Liver (tissue), 3 donors: ENCODE results near the gene PLCB3.

ENCODE experiments used
- EGR1 ChIP-seq, 2 donors: IDR thresholded peaks; 2 replicates each; pipeline ENCODE4 v1.6.1; 2016 to 2018; ENCODE audit warnings: antibody characterized with exemption in 2 of 2, low read depth in 2 of 2
- FOXA1 ChIP-seq: IDR thresholded peaks from 2 replicates; pipeline ENCODE4 v1.6.1; 2016; ENCODE audit warnings: antibody characterized with exemption
- GABPA ChIP-seq, 2 donors: IDR thresholded peaks in 1 of 2; conservative IDR thresholded peaks in 1 of 2; 2 replicates each; pipeline ENCODE4 v1.6.1; 2016; ENCODE audit warnings: antibody characterized with exemption in 2 of 2, mild to moderate bottlenecking in 1 of 2, moderate library complexity in 1 of 2
- JUND ChIP-seq, 2 donors: IDR thresholded peaks; 2 replicates each; pipeline ENCODE4 v1.6.1; 2016; ENCODE audit warnings: antibody characterized with exemption in 2 of 2
- RAD21 ChIP-seq, 2 donors: IDR thresholded peaks; 2 replicates each; pipeline ENCODE4 v1.6.1; 2016; ENCODE audit warnings: antibody characterized with exemption in 2 of 2, mild to moderate bottlenecking in 2 of 2
- RXRA ChIP-seq, 2 donors: IDR thresholded peaks; 2 replicates each; pipeline ENCODE4 v1.6.1; 2017 to 2018; ENCODE audit warnings: antibody characterized with exemption in 2 of 2, mild to moderate bottlenecking in 1 of 2
- SP1 ChIP-seq: IDR thresholded peaks from 2 replicates; pipeline ENCODE4 v1.6.1; 2018; ENCODE audit warnings: antibody characterized with exemption, mild to moderate bottlenecking
- YY1 ChIP-seq: IDR thresholded peaks from 2 replicates; pipeline ENCODE4 v1.6.1; 2016; ENCODE audit warnings: antibody characterized with exemption, mild to moderate bottlenecking
- TF ChIP-seq, protein P1 (sequence below): IDR thresholded peaks from 2 replicates; pipeline ENCODE4 v1.6.1; 2016; ENCODE audit warnings: antibody characterized with exemption, mild to moderate bottlenecking
- TF ChIP-seq, protein P2 (sequence below): fragments of 150-350 bp; IDR thresholded peaks from 2 replicates; pipeline ENCODE4 v1.5.1; 2017; ENCODE audit warnings: improper control_type of control experiment, low read depth, low read length; ENCODE audit not compliant: missing input control
- TF ChIP-seq, protein P3 (sequence below): IDR thresholded peaks from 2 replicates; pipeline ENCODE4 v1.6.1; 2016; ENCODE audit warnings: antibody characterized with exemption
- TF ChIP-seq, protein P4 (sequence below): IDR thresholded peaks from 2 replicates; pipeline ENCODE4 v1.6.1; 2016; ENCODE audit warnings: antibody characterized with exemption
- donor health status: healthy.
- donor health status: healthy.

DNA sequence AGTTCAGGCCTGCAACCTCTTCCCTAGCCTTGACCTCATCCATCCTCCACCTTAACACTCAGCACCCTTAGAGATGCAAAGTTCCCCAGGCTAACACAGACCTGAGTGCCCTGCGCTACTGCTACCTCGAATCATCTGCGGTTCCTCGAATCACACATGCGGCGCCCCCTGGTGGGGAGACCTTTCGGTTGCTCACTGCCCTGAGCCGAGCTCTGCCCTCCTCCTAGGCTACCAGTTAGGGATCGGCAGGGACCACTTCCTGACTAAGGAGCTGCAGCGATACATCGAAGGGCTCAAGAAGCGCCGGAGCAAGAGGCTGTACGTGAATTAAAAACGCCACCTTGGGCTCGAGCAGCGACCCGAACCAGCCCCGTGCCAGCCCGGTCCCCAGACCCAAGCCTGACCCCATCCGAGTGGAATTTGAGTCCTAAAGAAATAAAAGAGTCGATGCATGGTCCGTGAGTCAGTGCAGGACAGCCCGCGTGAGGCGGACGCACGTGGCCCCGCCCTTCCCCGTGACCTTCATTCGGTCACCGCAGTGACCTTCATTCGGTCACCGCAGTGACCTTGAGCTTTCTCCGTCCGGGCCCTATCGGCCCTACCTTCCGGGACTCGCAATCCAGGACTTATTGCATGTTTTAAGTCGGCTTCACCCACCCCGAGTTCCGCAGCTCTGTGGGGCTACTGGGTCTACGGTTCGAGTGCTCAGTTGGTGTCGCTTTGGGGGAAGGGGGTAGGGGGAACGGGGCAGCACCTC lies 53.2 kb downstream of the PLCB3 start:
- TF ChIP-seq, protein P1, sequence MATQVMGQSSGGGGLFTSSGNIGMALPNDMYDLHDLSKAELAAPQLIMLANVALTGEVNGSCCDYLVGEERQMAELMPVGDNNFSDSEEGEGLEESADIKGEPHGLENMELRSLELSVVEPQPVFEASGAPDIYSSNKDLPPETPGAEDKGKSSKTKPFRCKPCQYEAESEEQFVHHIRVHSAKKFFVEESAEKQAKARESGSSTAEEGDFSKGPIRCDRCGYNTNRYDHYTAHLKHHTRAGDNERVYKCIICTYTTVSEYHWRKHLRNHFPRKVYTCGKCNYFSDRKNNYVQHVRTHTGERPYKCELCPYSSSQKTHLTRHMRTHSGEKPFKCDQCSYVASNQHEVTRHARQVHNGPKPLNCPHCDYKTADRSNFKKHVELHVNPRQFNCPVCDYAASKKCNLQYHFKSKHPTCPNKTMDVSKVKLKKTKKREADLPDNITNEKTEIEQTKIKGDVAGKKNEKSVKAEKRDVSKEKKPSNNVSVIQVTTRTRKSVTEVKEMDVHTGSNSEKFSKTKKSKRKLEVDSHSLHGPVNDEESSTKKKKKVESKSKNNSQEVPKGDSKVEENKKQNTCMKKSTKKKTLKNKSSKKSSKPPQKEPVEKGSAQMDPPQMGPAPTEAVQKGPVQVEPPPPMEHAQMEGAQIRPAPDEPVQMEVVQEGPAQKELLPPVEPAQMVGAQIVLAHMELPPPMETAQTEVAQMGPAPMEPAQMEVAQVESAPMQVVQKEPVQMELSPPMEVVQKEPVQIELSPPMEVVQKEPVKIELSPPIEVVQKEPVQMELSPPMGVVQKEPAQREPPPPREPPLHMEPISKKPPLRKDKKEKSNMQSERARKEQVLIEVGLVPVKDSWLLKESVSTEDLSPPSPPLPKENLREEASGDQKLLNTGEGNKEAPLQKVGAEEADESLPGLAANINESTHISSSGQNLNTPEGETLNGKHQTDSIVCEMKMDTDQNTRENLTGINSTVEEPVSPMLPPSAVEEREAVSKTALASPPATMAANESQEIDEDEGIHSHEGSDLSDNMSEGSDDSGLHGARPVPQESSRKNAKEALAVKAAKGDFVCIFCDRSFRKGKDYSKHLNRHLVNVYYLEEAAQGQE: peak; percentile 9
- TF ChIP-seq, protein P2, sequence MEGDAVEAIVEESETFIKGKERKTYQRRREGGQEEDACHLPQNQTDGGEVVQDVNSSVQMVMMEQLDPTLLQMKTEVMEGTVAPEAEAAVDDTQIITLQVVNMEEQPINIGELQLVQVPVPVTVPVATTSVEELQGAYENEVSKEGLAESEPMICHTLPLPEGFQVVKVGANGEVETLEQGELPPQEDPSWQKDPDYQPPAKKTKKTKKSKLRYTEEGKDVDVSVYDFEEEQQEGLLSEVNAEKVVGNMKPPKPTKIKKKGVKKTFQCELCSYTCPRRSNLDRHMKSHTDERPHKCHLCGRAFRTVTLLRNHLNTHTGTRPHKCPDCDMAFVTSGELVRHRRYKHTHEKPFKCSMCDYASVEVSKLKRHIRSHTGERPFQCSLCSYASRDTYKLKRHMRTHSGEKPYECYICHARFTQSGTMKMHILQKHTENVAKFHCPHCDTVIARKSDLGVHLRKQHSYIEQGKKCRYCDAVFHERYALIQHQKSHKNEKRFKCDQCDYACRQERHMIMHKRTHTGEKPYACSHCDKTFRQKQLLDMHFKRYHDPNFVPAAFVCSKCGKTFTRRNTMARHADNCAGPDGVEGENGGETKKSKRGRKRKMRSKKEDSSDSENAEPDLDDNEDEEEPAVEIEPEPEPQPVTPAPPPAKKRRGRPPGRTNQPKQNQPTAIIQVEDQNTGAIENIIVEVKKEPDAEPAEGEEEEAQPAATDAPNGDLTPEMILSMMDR: peak; percentile 73
- peak in 1 of 2 donors; percentile 14 for TF ChIP-seq GABPA (IDR thresholded peaks at IDR 0.05 in 1 of 2, conservative IDR thresholded peaks at IDR 0.05 in 1 of 2)
- peak; percentile 40 for TF ChIP-seq SP1
- peak; percentile 75 to 90 for TF ChIP-seq RAD21 (IDR thresholded peaks at IDR 0.05)
- TF ChIP-seq JUND (IDR thresholded peaks at IDR 0.05): peak in 1 of 2 donors; percentile 4
- TF ChIP-seq EGR1 (IDR thresholded peaks at IDR 0.05; ENCODE audit: low read depth in 2 of 2): no peak
- TF ChIP-seq, protein P3, sequence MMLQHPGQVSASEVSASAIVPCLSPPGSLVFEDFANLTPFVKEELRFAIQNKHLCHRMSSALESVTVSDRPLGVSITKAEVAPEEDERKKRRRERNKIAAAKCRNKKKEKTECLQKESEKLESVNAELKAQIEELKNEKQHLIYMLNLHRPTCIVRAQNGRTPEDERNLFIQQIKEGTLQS: no peak
- peak; percentile 6 for TF ChIP-seq YY1
- TF ChIP-seq RXRA (IDR thresholded peaks at IDR 0.05): peak; percentile 26 to 52
- TF ChIP-seq FOXA1: no peak
- TF ChIP-seq, protein P4, sequence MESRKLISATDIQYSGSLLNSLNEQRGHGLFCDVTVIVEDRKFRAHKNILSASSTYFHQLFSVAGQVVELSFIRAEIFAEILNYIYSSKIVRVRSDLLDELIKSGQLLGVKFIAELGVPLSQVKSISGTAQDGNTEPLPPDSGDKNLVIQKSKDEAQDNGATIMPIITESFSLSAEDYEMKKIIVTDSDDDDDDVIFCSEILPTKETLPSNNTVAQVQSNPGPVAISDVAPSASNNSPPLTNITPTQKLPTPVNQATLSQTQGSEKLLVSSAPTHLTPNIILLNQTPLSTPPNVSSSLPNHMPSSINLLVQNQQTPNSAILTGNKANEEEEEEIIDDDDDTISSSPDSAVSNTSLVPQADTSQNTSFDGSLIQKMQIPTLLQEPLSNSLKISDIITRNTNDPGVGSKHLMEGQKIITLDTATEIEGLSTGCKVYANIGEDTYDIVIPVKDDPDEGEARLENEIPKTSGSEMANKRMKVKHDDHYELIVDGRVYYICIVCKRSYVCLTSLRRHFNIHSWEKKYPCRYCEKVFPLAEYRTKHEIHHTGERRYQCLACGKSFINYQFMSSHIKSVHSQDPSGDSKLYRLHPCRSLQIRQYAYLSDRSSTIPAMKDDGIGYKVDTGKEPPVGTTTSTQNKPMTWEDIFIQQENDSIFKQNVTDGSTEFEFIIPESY: no peak
